H1 (cell line): ENCODE data around the gene CHCHD3. TPM values are rescaled to one million over a fixed set of nuclear protein-coding genes. Genes with fewer than 3 reads are reported as not detected.

Experiments
- TCF12 ChIP-seq: IDR thresholded peaks from 2 replicates; pipeline ENCODE4 v1.6.1; 2011; ENCODE audit warnings: low read depth, mild to moderate bottlenecking, low read length
- polyA plus RNA-seq, 7 experiments: library from polyadenylated mRNA; depleted of rRNA in 3 of 7; stranded (reverse) in 5 of 7; unstranded in 2 of 7; fragments of >200 nt in 5 of 7; fragments of 200-250 nt in 2 of 7; gene quantifications; 1 replicate in 5 of 7; 2 replicates in 1 of 7; 4 replicates in 1 of 7; pipeline versions ENCODE4 v1.2.1 to v1.2.3, GENCODE V29; 2011 to 2013; ENCODE audit warnings: missing spikeins in 2 of 7, mixed read lengths in 2 of 7
- total RNA-seq: library from RNA; stranded (reverse); fragmentation: NEBNext Ultra II Directional; extraction: Animal tissue kit (Norgen Biotek cat#: 25700); gene quantifications from 2 replicates; pipeline ENCODE4 v1.2.1, GENCODE V29; 2021
- TF ChIP-seq, protein P1 (sequence below), 3 experiments: IDR thresholded peaks; 1 replicate in 2 of 3; 2 replicates in 1 of 3; pipeline versions ENCODE4 v1.5.1 to v1.6.1; 2011; ENCODE audit warnings: low read length in 3 of 3, mild to moderate bottlenecking in 3 of 3, inconsistent platforms in 2 of 3, low read depth in 1 of 3, moderate library complexity in 1 of 3; ENCODE audit not compliant: insufficient read depth in 1 of 3; ENCODE audit errors: control extremely low read depth in 1 of 3

CHCHD3 gene
- total and polyA plus RNA-seq, 2 of the 8 experiments (the other 6 are each of a cell fraction or from before 2014, with no cell fraction given): 42.9 to 137 TPM

DNA sequence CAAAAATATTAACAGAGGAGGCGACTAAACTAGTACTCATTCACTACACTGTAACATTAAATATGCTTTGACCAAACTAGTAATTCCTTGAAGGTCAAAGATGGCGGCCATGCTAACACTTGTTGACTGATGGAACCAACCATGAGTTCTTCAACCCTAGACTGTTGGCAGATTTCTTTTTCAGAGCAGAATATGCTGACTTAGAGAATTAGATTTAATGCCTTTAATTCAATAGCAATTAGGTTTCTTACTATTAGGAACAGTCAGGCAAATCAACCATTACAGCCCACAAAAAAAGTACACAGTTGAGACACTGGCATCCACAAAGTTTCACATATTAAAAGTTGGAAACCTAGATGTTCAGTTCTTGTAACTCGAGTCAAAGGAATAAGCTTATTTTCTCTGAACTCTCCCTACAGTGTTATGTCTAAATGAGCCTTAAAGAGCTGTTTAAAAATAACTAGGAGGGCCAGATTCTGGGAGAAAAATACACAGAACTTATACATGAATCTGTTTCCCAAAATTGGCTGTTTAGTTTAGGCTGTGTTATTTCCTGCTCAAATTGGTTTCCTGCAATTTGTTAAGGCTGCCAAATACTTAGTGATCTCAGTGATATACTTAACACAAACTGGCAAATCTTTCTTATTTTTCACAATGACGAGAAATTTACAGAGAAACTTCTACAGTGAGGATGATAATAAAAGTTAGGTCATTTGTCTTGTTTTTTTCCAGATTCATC, 17.6 kb downstream of the CHCHD3 start (continued):
- TF ChIP-seq, protein P1, sequence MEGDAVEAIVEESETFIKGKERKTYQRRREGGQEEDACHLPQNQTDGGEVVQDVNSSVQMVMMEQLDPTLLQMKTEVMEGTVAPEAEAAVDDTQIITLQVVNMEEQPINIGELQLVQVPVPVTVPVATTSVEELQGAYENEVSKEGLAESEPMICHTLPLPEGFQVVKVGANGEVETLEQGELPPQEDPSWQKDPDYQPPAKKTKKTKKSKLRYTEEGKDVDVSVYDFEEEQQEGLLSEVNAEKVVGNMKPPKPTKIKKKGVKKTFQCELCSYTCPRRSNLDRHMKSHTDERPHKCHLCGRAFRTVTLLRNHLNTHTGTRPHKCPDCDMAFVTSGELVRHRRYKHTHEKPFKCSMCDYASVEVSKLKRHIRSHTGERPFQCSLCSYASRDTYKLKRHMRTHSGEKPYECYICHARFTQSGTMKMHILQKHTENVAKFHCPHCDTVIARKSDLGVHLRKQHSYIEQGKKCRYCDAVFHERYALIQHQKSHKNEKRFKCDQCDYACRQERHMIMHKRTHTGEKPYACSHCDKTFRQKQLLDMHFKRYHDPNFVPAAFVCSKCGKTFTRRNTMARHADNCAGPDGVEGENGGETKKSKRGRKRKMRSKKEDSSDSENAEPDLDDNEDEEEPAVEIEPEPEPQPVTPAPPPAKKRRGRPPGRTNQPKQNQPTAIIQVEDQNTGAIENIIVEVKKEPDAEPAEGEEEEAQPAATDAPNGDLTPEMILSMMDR (IDR thresholded peaks at IDR 0.05; ENCODE audit: control extremely low read depth in 1 of 3, insufficient read depth in 1 of 3, low read depth in 1 of 3, low read length in 3 of 3): no peak
- no peak for TF ChIP-seq TCF12
